IgD-negative memory B cell (primary cell): ENCODE data around the gene DHDH. TPM values are rescaled to one million over a fixed set of nuclear protein-coding genes. Genes with fewer than 3 reads are reported as not detected.

Experiments
- H3K27ac Mint-ChIP-seq, 3 donors: one replicate each; pipeline ENCODE4 v1.8.0; 2020 to 2022; ENCODE audit warnings: mild to moderate bottlenecking in 3 of 3, mixed read lengths in 3 of 3, moderate library complexity in 1 of 3
- H3K27me3 Mint-ChIP-seq: one replicate; pipeline ENCODE4 v1.8.0; 2021; ENCODE audit warnings: mixed read lengths
- H3K36me3 Mint-ChIP-seq: one replicate; pipeline ENCODE4 v1.8.0; 2020; ENCODE audit warnings: mild to moderate bottlenecking, mixed read lengths
- H3K4me1 Mint-ChIP-seq, 3 donors: one replicate each; pipeline ENCODE4 v1.8.0; 2020 to 2022; ENCODE audit warnings: mixed read lengths in 3 of 3, mild to moderate bottlenecking in 1 of 3
- H3K4me3 Mint-ChIP-seq, 4 donors: one replicate each; pipeline ENCODE4 v1.8.0; 2020 to 2022; ENCODE audit warnings: mild to moderate bottlenecking in 4 of 4, mixed read lengths in 4 of 4, moderate library complexity in 3 of 4
- H3K9me3 Mint-ChIP-seq, 3 donors: one replicate each; pipeline ENCODE4 v1.8.0; 2020 to 2021; ENCODE audit warnings: mixed read lengths in 3 of 3, mild to moderate bottlenecking in 1 of 3
- polyA plus RNA-seq: library from polyadenylated mRNA; unstranded; fragments of 300-500 nt; fragmentation: Illumina TruSeq; gene quantifications from one replicate; pipeline ENCODE4 v1.2.3, GENCODE V29; 2021

The DHDH gene
- polyA plus RNA-seq, 1 donor from 2014 or later, result 0.39 TPM

DNA sequence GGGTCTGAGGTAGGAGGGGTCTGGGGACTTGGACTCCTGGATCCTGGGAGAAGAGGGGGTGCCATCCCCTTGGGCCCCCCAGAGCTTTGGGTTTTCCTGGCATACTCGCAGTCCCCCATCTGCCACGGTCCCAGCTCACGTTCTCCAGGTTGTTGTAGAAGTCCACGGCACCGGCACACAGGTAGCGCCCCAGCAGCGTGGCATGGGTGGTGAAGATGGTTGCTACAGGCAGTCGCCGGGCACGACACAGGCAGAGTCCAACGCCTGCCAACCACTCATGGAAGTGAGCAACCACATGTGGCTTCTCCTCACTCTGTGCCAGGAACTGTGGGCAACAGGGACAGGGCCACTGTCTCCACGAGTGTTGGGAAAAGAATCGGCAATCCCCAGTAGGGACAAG, 52.2 kb downstream of the DHDH start:
- H3K4me3 Mint-ChIP-seq, result peak overlapping the region in 1 of 4 donors; percentile 17
- H3K4me1 Mint-ChIP-seq, result peaks cover 4 to 9% (median 7%) of the 10 kb centered on the region in 3 donors
- no peaks in the 10 kb centered on the region for H3K9me3 Mint-ChIP-seq
- no peak overlapping the region for H3K27ac Mint-ChIP-seq
- peaks cover 2% of the 10 kb centered on the region for H3K27me3 Mint-ChIP-seq
- H3K36me3 Mint-ChIP-seq, result peaks cover 11% of the 10 kb centered on the region

DNA sequence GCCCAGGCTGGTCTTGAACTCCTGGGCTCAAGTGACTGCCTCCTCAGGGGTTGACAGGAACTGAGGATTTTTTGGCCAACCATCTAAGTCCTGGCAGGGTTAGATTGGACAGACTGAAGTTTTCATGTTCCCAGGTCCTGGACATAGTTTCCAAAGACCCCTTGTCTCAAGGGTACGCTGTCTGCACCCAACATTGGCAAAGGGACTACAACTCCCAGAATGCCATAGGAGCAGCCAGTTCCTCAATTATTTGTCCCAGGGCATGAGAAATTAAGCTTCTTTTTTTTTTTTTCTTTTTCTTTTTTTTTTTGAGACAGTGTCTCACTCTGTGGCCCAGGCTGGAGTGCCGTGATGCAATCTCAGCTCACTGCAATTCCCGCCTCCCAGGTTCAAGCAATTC, 52.7 kb downstream of the DHDH start:
- H3K36me3 Mint-ChIP-seq, result peaks cover 11% of the 10 kb centered on the region
- peaks cover 4 to 9% (median 7%) of the 10 kb centered on the region in 3 donors for H3K4me1 Mint-ChIP-seq
- no peaks in the 10 kb centered on the region for H3K9me3 Mint-ChIP-seq
- peak overlapping the region in 1 of 4 donors; percentile 17 for H3K4me3 Mint-ChIP-seq
- peaks cover 2% of the 10 kb centered on the region for H3K27me3 Mint-ChIP-seq
- H3K27ac Mint-ChIP-seq, result no peak overlapping the region

DNA sequence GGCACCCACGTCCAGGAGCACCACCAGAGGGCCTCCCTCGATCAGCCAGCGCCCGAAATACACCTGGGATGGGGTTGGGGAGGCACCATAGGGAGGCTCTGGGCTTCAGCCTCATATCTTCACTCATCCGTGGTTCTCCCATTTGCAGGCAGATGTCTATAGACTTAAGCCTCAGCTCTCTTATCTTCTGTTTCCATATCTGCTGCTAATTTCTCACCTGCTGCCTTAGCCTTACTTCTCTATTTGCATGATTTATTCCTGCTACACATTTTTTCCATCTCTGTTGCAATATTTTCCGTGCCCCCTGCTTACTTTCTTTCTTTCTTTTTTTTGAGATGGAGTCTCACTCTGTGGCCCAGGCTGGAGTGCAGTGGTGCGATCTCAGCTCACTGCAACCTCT, 53.8 kb downstream of the DHDH start:
- peaks cover 2% of the 10 kb centered on the region for H3K27me3 Mint-ChIP-seq
- H3K27ac Mint-ChIP-seq, result no peak overlapping the region
- no peaks in the 10 kb centered on the region for H3K9me3 Mint-ChIP-seq

DNA sequence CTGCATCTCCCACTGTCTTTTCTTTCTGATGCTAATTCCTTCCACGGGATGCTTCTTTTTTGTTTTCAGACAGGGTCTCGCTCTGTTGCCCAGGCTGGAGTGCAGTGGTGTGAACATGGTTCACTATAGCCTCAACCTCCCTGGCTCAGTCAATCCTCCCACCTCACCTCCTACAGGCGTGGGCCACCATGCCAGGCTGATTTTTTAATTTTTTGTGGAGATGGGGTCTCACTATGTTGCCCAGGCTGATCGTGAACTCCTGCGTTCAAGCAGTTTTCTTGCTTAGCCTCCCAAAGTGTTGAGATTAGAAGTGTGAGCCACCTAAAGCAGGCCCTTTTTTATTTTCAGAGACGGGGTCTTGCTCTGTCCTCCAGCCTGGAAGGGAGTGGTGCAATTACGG, 54.8 kb downstream of the DHDH start:
- Mint-ChIP-seq H3K4me3 (no peak overlapping the region), H3K27ac (peak overlapping the region in 1 of 3 donors; percentile 47), H3K9me3 (no peaks in the 10 kb centered on the region), H3K36me3 (peaks cover 10% of the 10 kb centered on the region), H3K4me1 (peaks cover 9 to 15% (median 14%) of the 10 kb centered on the region in 3 donors), H3K27me3 (peaks cover 2% of the 10 kb centered on the region)

More for the DNA sequence above, 53.8 kb downstream of the DHDH start:
- Mint-ChIP-seq H3K36me3 (peaks cover 11% of the 10 kb centered on the region), H3K4me1 (peaks cover 7 to 12% (median 8%) of the 10 kb centered on the region in 3 donors), H3K4me3 (no peak overlapping the region)

DNA sequence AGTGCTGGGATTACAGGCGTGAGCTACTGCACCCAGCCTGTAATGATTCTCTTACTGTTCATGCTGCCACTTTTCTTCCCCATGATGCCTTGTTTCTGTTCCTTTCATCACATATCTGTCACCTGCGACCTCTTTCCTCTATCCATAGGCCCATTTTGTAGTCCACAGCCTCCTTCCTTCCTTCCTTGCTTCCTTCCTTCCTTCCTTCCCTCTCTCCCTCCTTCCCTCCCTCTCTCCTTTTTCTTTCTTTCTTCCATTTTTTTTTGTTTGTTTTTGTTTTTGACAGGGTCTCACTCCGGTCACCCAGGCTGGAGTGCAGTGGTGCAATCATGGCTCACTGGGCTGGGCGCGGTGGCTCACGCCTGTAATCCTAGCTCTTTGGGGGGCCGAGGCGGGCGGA, 55.4 kb downstream of the DHDH start:
- Mint-ChIP-seq H3K4me1 (peaks cover 10 to 17% (median 16%) of the 10 kb centered on the region in 3 donors), H3K27me3 (peaks cover 2% of the 10 kb centered on the region), H3K27ac (peak overlapping the region in 1 of 3 donors; percentile 47), H3K36me3 (peaks cover 9% of the 10 kb centered on the region), H3K4me3 (no peak overlapping the region), H3K9me3 (no peaks in the 10 kb centered on the region)

DNA sequence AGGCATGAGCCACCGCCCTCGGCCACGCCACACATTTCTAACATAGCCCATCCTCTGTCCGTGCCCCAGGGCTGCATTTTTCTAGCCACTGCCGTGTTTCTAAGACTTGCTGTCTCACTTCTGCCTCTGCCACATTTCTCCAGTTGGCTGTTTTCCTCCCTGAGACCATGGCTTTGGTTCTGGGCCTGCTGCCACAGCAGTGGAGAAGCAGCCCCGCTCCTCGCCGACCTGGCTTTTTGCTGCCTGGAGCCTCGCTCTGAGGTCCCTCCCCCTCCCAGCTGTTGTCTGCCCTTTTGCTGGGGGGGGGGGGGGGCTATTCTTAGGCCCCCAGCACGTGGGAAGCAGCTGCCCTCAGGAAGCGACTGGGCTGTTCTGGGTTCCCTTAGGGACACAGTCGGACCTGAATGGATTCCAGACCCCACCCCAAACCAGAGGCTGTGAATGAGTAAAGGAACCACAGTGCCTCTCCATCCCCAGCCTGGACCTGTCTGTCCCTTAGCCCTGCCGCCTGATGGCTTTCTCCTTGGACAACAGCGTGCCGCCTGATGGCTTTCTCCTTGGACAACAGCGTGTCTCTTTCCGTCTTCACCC, 56.3 kb downstream of the DHDH start:
- no peaks in the 10 kb centered on the region for H3K9me3 Mint-ChIP-seq
- H3K27ac Mint-ChIP-seq, result no peak overlapping the region
- peaks cover 2% of the 10 kb centered on the region for H3K27me3 Mint-ChIP-seq
- peaks cover 11 to 22% (median 22%) of the 10 kb centered on the region in 3 donors for H3K4me1 Mint-ChIP-seq
- peaks cover 9% of the 10 kb centered on the region for H3K36me3 Mint-ChIP-seq
- peak overlapping the region in 2 of 4 donors; percentile 7 to 17 for H3K4me3 Mint-ChIP-seq

DNA sequence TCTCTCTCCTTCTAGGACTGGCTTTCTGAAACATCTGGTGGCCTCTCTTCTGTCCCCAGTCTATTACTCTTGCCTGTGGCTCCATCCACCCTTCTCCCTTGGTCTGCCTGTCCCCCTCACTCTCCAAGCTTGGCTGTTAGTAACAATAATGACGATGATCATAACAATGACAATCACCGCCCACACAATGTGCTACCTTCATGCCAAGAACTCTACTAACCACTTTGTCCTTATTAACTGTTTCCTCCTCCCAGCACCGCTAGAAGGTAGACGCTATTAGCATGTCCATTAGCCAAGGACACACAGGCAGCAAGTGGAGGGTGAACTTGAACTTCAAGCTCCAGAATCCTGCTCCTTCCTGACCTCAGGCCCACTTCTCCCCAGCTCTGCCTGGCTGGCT, 56.9 kb downstream of the DHDH start:
- peaks cover 6% of the 10 kb centered on the region for H3K36me3 Mint-ChIP-seq
- H3K4me3 Mint-ChIP-seq, result peak overlapping the region in 1 of 4 donors; percentile 7
- peaks cover 2% of the 10 kb centered on the region for H3K27me3 Mint-ChIP-seq
- no peaks in the 10 kb centered on the region for H3K9me3 Mint-ChIP-seq
- peak overlapping the region in 1 of 3 donors; percentile 9 for H3K27ac Mint-ChIP-seq
- peaks cover 14 to 27% (median 27%) of the 10 kb centered on the region in 3 donors for H3K4me1 Mint-ChIP-seq

DNA sequence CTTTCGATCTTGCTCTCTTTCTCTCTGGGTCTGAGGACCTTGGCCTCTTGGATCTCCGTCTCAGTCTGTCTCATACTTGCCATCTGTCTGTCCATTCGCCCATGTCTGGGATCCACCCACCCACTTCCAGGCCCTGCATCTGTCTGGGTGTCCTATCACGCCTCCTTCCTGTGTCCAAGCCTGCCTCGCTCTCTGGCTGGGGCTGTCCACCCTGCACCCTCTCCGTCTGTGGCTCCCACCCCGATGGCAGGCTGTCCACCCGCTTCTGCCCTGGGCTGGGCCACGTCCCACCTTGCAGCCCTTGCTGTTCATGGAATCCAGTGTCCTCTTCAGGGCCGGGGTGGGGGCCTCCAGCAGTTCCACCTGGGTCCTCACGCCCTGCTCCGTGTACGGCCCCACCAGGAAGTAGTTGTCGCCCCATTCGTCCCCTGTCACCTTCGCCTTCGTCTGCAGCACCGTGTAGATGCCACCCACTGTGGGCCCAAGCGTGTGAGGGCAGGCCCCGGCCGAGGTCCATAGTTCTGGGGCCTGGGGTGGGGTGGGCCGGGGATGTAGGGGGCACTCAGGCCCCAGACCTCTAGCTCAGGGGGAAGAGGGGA, 57.6 kb downstream of the DHDH start:
- peaks cover 14 to 27% (median 27%) of the 10 kb centered on the region in 3 donors for H3K4me1 Mint-ChIP-seq
- H3K4me3 Mint-ChIP-seq, result peak overlapping the region in 1 of 4 donors; percentile 29
- H3K36me3 Mint-ChIP-seq, result peaks cover 5% of the 10 kb centered on the region
- H3K9me3 Mint-ChIP-seq, result no peaks in the 10 kb centered on the region
- H3K27me3 Mint-ChIP-seq, result peaks cover 2% of the 10 kb centered on the region
- H3K27ac Mint-ChIP-seq, result no peak overlapping the region

DNA sequence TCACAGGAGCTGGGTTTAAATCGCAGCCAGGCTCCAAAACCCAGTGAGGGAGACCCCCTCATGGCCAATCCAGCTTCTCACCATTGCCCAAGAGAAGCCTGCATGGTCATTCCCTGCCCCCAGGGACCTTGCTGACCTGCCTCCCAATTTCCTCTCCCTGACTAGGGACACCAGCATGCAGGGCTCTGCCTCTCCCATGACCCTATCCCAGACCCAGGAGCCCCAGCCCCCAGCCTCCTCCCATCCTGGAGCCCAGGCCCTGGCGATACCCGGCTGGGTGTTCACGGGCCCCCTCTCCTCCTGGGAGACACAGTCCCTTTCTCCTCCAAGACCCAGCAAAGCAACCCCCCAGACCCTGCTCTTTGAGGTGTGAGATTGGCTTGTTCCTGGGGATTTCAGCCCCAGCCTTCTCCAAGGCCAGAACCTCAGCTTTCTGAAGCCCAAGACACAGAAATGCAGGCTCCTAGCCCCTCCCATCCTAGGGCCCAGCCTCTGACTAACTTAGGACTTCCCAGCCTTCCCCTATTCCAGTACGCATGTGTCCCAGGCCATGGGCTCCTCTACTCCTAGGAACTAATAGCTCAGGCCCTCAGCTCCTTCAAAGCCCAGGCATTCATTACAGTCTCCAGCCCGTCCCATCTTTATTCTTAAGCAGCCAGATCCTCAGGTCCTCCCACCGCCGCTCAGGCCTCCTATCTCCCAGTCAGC, 58.5 kb downstream of the DHDH start:
- Mint-ChIP-seq H3K36me3 (peaks cover 5% of the 10 kb centered on the region), H3K4me1 (peaks cover 14 to 27% (median 27%) of the 10 kb centered on the region in 3 donors), H3K27me3 (peaks cover 2% of the 10 kb centered on the region), H3K4me3 (peak overlapping the region; percentile 93 to 98 (median 94)), H3K27ac (peak overlapping the region; percentile 46 to 93 (median 83)), H3K9me3 (no peaks in the 10 kb centered on the region)

DNA sequence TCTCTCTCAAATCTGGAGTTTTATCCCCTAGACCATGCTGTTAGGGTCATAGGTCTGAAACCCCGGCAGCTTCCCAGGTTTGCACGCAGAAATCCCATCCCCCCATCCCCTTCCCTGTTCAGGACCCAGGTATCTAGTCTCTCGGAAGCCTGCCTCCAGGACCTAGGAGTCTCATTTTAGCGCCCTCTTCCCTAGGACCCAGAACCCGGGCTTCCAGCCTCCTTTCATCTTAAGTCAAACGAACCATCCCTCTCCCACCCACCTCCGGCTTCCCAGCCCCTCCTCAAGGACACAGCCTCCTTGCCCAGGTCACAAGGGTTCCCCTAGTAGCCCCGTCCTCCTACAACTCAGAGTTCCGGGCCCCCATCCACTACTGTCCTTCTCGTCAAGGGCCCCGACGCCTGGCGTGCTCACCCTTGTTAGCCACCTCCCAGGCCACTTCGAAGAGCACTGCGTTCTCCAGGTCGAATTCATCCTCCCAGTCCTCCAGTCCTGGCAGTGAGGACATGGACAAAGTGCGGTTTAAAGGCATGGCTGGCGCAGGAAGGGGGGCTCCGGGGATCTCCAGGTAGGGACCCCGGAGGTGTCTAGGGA, 59.2 kb downstream of the DHDH start:
- Mint-ChIP-seq H3K4me1 (peaks cover 14 to 27% (median 27%) of the 10 kb centered on the region in 3 donors), H3K27me3 (no peaks in the 10 kb centered on the region), H3K4me3 (peak overlapping the region; percentile 93 to 98 (median 94)), H3K36me3 (peaks cover 5% of the 10 kb centered on the region), H3K9me3 (no peaks in the 10 kb centered on the region), H3K27ac (peak overlapping the region; percentile 83 to 93 (median 89))

DNA sequence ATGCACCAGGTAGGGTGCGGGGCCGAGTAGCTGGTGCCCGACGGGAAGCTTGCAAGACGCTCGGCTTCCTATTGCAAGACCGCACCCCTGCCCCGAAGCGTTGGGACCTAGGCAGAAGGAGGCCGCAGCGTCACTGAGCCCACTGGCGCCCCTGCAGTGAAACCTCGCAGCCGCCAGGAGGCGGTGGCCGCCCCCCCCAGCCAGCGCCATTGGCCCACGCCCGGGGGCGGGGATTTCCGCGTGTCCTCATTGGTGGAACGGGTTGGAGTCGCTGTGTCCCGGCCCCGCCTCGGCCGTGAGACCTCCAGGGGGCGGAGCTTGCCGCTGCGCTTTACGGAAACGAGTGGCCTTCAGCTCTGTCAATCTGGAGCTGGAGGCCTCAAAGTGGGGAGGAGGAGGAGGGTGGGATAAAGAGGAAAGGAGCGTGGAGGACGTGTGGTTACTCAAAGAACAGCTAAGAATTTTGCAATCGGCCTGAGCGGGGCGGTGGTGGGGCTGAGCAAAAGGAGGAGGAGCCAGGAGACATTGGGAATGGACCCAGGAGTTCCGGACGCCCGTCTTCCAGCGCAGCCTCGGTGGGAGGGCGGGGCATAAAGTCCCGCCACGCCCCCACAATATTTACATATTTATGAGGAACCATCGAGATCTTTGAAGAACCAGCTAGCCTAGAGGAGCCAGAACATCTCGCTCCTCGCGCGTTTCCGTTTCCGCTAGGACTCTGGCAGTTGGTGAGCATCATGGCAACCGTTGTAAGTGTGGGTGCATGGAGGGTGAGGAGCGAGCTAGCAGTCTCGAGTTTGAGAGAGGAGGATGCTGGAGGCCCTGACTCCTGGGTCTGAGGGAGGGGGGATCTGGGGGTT, 59.9 kb downstream of the DHDH start, which contains the start of the genes GYS1 and RUVBL2:
Gene GYS1, minus strand, starts transcription at position 135 of the 860 bp plus-strand sequence. CDS start 197 bp downstream, outside the sequence.
Gene RUVBL2, plus strand, starts transcription at position 713 of the 860 bp plus-strand sequence. Its CDS starts 25 bp downstream, at position 738.
- H3K4me1 Mint-ChIP-seq, result peaks cover 14 to 25% (median 24%) of the 10 kb centered on the region in 3 donors
- peak within 1 kb of the TSS; percentile 83 to 99 (median 93) for H3K27ac Mint-ChIP-seq
- H3K36me3 Mint-ChIP-seq, result peaks cover 5% of the 10 kb centered on the region
- no peaks in the 10 kb centered on the region for H3K9me3 Mint-ChIP-seq
- peak within 1 kb of the TSS; percentile 93 to 98 (median 94) for H3K4me3 Mint-ChIP-seq
- H3K27me3 Mint-ChIP-seq, result no peaks in the 10 kb centered on the region

DNA sequence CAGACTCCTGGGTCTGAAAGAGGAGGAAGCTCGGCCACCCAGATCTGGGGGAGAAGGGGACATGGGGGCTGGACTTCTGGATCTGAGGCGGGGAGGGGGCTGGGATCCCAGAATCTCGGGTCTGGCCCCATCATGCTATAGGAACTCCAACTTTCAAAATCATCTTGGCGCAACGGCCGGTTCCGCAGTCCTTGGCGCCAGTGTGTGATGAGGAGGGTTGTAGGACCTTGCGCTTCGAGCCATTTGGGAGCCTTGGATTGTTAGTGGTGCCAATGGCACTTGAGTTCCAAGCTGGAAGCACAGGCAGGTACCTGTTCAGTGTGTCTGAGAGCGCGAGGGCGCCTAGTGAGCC, 60.5 kb downstream of the DHDH start:
- H3K9me3 Mint-ChIP-seq, result no peaks in the 10 kb centered on the region
- H3K27ac Mint-ChIP-seq, result peak overlapping the region; percentile 83 to 99 (median 93)
- H3K4me1 Mint-ChIP-seq, result peaks cover 14 to 25% (median 24%) of the 10 kb centered on the region in 3 donors
- H3K4me3 Mint-ChIP-seq, result peak overlapping the region; percentile 93 to 98 (median 94)
- H3K36me3 Mint-ChIP-seq, result peaks cover 5% of the 10 kb centered on the region
- H3K27me3 Mint-ChIP-seq, result no peaks in the 10 kb centered on the region
